ENCODE data around the gene KCNAB1. TPM values are rescaled to one million over a fixed set of nuclear protein-coding genes. Genes with fewer than 3 reads are reported as not detected.

Gene KCNAB1
- total and polyA plus RNA-seq, 4 donors, result 0.76 to 2.8 (median 1.0) TPM

DNA sequence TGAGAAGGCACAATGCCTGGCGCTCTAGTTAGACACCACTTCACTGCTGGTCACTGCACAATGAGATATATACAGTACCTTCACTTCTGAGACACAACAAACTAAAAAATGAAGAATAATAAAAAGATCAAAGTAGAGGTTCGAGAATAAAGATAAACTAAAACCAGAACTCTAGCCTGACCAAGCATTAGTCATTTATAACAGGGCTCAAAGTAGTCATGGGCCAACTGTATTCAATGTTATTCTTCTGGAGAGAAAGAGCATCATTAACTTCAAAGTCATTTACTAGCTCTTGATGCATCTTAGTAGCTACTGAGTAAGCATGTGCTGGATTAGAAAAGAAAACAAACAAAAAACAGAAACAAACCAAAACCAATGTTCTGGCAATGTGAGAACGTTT is 289.3 kb downstream of the KCNAB1 start:
- Histone ChIP-seq H3K36me3 (ENCODE audit: control insufficient read depth in 4 of 4, insufficient read depth in 3 of 4, low read depth in 1 of 4, low read length in 3 of 4) (no peaks in the 10 kb centered on the region), H3K9ac (ENCODE audit: low read depth in 1 of 2, low read length in 2 of 2) (no peak overlapping the region), H3K4me3 (ENCODE audit: low read depth in 1 of 3, low read length in 3 of 3) (no peak overlapping the region), H3K4me1 (ENCODE audit: control insufficient read depth in 4 of 4, insufficient read depth in 4 of 4, low read length in 3 of 4) (no peaks in the 10 kb centered on the region), H3K27me3 (ENCODE audit: control insufficient read depth in 4 of 4, insufficient read depth in 4 of 4, low read length in 3 of 4) (no peaks in the 10 kb centered on the region), H3K9me3 (ENCODE audit: control insufficient read depth in 4 of 4, low read length in 3 of 4) (no peaks in the 10 kb centered on the region), H3K27ac (ENCODE audit: low read depth in 1 of 2, low read length in 2 of 2) (no peak overlapping the region)
- no peak for DNase-seq (ENCODE audit: low spot score)
- 80% methylated on average over 3 of the region's 3 CpGs for WGBS
- TF ChIP-seq ZBTB33 (IDR thresholded peaks at IDR 0.05) (no peak), FOXA2 (IDR thresholded peaks at IDR 0.05) (no peak)
- TF ChIP-seq, protein P1, sequence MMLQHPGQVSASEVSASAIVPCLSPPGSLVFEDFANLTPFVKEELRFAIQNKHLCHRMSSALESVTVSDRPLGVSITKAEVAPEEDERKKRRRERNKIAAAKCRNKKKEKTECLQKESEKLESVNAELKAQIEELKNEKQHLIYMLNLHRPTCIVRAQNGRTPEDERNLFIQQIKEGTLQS (IDR thresholded peaks at IDR 0.05), result no peak

DNA sequence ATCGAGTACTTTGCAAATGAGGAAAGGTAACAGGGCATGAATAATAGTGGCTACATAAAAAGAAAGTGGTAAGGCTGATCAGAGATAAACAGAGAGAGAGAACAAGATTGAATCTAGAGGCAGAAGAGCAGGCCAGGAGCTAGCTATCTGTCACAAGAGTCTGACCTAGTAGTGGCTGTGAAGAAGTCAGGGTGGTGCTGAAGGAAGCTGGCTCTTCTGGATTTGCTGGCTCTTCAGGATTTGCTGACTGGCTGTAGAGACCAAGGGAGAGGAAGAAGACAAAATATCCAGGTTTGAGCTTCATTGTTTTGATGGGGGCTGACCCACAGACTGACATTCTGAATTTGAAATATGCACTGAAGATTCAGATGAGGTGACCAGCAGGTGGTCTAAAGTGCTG is 292.2 kb downstream of the KCNAB1 start:
- Histone ChIP-seq H3K9me3 (ENCODE audit: control insufficient read depth in 4 of 4, low read length in 3 of 4) (no peaks in the 10 kb centered on the region), H3K36me3 (ENCODE audit: control insufficient read depth in 4 of 4, insufficient read depth in 3 of 4, low read depth in 1 of 4, low read length in 3 of 4) (no peaks in the 10 kb centered on the region), H3K9ac (ENCODE audit: low read depth in 1 of 2, low read length in 2 of 2) (no peak overlapping the region), H3K4me3 (ENCODE audit: low read depth in 1 of 3, low read length in 3 of 3) (no peak overlapping the region), H3K4me1 (ENCODE audit: control insufficient read depth in 4 of 4, insufficient read depth in 4 of 4, low read length in 3 of 4) (no peaks in the 10 kb centered on the region), H3K27me3 (ENCODE audit: control insufficient read depth in 4 of 4, insufficient read depth in 4 of 4, low read length in 3 of 4) (no peaks in the 10 kb centered on the region), H3K27ac (ENCODE audit: low read depth in 1 of 2, low read length in 2 of 2) (no peak overlapping the region)
- 81% methylated on average over 1 of the region's 1 CpG for WGBS
- TF ChIP-seq GABPA (IDR thresholded peaks at IDR 0.05 in 1 of 2, conservative IDR thresholded peaks at IDR 0.05 in 1 of 2), result no peak
- TF ChIP-seq CTCF (IDR thresholded peaks at IDR 0.05; ENCODE audit: low read depth, low read length, missing input control), result no peak
- no peak for TF ChIP-seq ZBTB33 (IDR thresholded peaks at IDR 0.05)
- TF ChIP-seq RAD21 (IDR thresholded peaks at IDR 0.05), result no peak
- TF ChIP-seq HNF4A (conservative IDR thresholded peaks at IDR 0.05), result no peak
- no peak for TF ChIP-seq FOXA2 (IDR thresholded peaks at IDR 0.05)
- TF ChIP-seq NR2F2 (IDR thresholded peaks at IDR 0.05), result no peak
- DNase-seq (ENCODE audit: low spot score), result no peak

- no peaks in the 10 kb centered on the region for H3K27me3 ChIP-seq (ENCODE audit: control insufficient read depth in 4 of 4, insufficient read depth in 4 of 4, low read length in 3 of 4)
- TF ChIP-seq HNF4A (conservative IDR thresholded peaks at IDR 0.05) (no peak), RAD21 (IDR thresholded peaks at IDR 0.05) (no peak)
- no peak overlapping the region for H3K9ac ChIP-seq (ENCODE audit: low read depth in 1 of 2, low read length in 2 of 2)
- H3K9me3 ChIP-seq (ENCODE audit: control insufficient read depth in 4 of 4, low read length in 3 of 4), result no peaks in the 10 kb centered on the region
- H3K4me3 ChIP-seq (ENCODE audit: low read depth in 1 of 3, low read length in 3 of 3), result no peak overlapping the region
- no peaks in the 10 kb centered on the region for H3K36me3 ChIP-seq (ENCODE audit: control insufficient read depth in 4 of 4, insufficient read depth in 3 of 4, low read depth in 1 of 4, low read length in 3 of 4)
- WGBS, result 82% methylated on average over 4 of the region's 4 CpGs
- DNase-seq (ENCODE audit: low spot score), result no peak
- no peaks in the 10 kb centered on the region for H3K4me1 ChIP-seq (ENCODE audit: control insufficient read depth in 4 of 4, insufficient read depth in 4 of 4, low read length in 3 of 4)
- H3K27ac ChIP-seq (ENCODE audit: low read depth in 1 of 2, low read length in 2 of 2), result no peak overlapping the region
Observed at GRCh38 chr3:156413293-156413892, 293.0 kb downstream of the KCNAB1 start.

Measured in liver (tissue), 9 donors.